GM13976 (cell line): ENCODE measurements around the gene COL4A6.

Experiments
- DNase-seq: peaks from one replicate; pipeline ENCODE4 v3.0.0; 2012; ENCODE audit warnings: low spot score
- in situ Hi-C: fragments of 300-500 bp; cut with MboI; formaldehyde crosslinking; loops from one replicate; pipeline ENCODE4 v1.12.0; 2022; ENCODE audit warnings: low sequenced_read_pairs, mixed read lengths, inconsistent platforms; ENCODE audit not compliant: unreplicated experiment
- TF ChIP-seq, protein P1 (sequence below): IDR thresholded peaks from 2 replicates; pipeline ENCODE4 v1.5.1; 2012; ENCODE audit warnings: borderline replicate concordance, mild to moderate bottlenecking; ENCODE audit not compliant: insufficient read depth; ENCODE audit errors: extremely low read depth, missing control alignments, control extremely low read depth

COL4A6 gene

GRCh38 chrX:108217876-108218275 lies 220.3 kb downstream of the COL4A6 start:
- in situ Hi-C loops, result no loop called here
- TF ChIP-seq, protein P1, sequence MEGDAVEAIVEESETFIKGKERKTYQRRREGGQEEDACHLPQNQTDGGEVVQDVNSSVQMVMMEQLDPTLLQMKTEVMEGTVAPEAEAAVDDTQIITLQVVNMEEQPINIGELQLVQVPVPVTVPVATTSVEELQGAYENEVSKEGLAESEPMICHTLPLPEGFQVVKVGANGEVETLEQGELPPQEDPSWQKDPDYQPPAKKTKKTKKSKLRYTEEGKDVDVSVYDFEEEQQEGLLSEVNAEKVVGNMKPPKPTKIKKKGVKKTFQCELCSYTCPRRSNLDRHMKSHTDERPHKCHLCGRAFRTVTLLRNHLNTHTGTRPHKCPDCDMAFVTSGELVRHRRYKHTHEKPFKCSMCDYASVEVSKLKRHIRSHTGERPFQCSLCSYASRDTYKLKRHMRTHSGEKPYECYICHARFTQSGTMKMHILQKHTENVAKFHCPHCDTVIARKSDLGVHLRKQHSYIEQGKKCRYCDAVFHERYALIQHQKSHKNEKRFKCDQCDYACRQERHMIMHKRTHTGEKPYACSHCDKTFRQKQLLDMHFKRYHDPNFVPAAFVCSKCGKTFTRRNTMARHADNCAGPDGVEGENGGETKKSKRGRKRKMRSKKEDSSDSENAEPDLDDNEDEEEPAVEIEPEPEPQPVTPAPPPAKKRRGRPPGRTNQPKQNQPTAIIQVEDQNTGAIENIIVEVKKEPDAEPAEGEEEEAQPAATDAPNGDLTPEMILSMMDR, result no peak
- no peak for DNase-seq

DNA sequence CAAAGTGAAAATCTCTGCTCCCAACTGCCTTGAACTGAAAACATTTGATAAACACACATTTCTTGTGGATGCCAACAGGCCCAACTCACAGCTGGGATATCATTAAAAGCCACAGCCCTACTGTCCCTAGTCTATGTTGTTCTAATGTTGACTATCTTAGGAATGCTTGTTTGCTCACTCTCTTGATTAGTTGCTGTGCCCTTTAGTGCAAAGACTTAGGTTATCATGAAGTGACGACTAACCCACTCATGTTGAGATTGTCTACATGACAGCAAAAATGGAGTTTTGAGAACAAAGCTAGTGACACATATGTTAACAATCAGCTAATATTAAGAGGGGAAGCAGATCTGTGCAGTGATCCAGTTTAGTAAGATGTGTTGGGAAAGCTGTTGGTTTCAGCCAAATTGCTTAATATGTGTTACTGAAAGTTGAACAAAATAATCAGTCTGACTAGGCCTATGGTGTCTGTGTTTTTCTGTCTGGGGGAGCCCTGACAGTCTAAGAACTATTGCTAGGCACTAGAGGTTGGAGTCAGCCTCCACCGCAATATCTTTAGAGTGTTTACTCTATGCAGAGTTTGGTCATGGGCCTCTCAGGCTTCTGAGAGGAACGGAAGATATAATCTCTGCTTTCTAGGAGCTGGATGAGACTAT lies 221.2 kb downstream of the COL4A6 start:
- TF ChIP-seq, protein P1, result no peak
- in situ Hi-C loops, result no loop called here
- DNase-seq, result no peak

DNA sequence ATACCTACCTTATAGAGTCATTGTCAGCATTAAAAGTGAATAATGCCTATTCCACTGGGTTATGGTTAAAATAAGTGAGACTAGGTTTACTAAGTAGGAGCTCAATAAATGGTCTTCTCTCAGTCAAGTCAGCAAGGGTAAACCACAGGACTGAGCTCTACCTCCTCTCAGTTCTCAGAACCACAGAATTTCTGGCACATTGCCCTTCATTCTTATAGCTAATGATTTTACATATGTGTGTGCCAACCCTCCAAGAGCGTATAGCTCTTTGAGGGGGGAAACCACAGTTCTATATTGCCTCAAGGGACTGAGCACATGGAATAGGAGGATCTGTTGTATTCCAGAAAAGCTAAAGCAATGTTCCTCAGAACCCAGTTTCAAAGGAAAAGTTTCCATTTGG lies 221.8 kb downstream of the COL4A6 start:
- TF ChIP-seq, protein P1, result no peak
- in situ Hi-C loops, result no loop called here

DNA sequence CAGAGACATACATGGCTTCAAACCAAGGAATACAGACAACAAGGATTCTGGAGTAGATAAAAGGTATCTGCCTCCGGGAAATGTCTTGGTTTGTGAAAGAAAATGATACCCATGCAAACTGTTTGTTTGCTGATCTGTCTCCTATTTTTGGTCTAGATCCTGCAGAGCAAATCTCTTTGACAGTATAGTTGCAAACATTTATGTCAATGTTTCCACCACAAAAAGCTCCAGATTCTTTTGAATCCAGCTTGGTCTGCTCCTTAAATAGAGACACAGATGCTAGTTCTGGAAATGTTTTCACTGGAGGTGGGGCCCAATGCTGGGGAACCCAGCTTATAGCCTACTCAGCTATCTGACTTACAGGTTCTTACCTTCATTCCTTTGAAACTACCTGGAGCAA lies 226.9 kb downstream of the COL4A6 start:
- TF ChIP-seq, protein P1, result no peak
- in situ Hi-C loops, result no loop called here
- no peak for DNase-seq

More for the DNA sequence above, 221.8 kb downstream of the COL4A6 start:
- no peak for DNase-seq

DNA sequence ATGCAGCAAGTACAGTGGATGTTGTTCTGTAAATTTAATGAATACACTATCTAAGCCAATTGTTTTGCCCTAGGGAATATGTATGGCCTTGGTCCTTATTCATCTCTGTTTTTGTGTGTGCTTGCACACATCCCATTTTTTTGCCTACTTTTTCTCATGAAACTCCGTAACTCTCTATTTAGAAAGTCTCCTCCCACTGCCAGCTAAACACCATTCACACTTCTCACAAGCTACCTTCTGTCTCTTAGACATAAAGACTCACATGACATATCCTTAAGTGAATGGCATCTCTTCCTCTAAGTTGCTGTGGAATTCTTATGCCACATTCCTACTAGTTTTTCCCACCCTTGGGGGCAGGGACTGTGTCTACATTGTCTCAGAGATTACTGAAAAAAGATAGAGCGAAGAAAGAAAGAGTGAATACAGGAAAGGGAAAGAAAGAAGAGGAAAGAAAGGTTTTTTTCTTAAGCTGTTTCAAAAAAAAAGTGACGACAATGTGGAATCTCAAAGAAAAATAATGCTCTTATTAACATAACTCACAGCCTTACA lies 229.1 kb downstream of the COL4A6 start:
- DNase-seq, result no peak
- in situ Hi-C loops, result no loop called here
- TF ChIP-seq, protein P1, result no peak

DNA sequence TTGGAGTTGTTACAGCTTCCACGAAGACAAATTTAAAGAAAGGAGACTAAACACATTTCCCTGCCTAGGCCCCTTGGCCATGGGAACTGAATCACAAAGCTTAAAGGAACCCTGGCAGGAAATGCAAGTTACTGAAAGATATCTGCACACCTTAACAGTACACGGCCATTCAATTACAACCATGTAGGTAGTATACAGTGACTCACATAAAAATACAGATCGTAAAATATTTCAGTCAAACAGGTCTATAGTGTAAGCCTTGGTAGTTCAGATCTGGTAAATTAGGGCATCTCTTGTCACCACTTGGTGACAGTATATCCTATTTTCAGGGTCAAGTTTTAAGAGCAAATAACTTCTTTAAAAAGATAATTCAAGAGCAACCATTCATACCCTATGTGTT lies 234.7 kb downstream of the COL4A6 start:
- TF ChIP-seq, protein P1, result no peak
- in situ Hi-C loops, result no loop called here
- no peak for DNase-seq
